WTC11 (cell line): ENCODE measurements around the gene ELF3. TPM values are rescaled to one million over a fixed set of nuclear protein-coding genes. Genes with fewer than 3 reads are reported as not detected.

ENCODE experiments used
- ATAC-seq: fragments of 200-7000 bp; cut with Tn5 transposase; 2 replicates; pipeline ENCODE4 v1.10.0; 2021; ENCODE audit warnings: mild to moderate bottlenecking, moderate library complexity
- CTCF ChIA-PET: fragments of 300-600 bp; sonication (Branson Sonifier 250); formaldehyde crosslinking; loops from one replicate; lab custom pipeline; 2021; ENCODE audit warnings: antibody characterized with exemption; lab: Charles Lee
- POLR2A ChIA-PET: fragments of 350-600 bp; sonication (Branson Sonifier 250); formaldehyde crosslinking; loops from one replicate; lab custom pipeline; 2021; ENCODE audit warnings: antibody characterized with exemption; lab: Charles Lee
- DNase-seq: peaks from one replicate; pipeline ENCODE4 v3.0.0; 2021; ENCODE audit warnings: low spot score
- H3K27ac Mint-ChIP-seq: 2 replicates; pipeline ENCODE4 v1.8.0; 2021; ENCODE audit warnings: mixed read lengths
- H3K27me3 Mint-ChIP-seq: 2 replicates; pipeline ENCODE4 v1.8.0; 2021; ENCODE audit warnings: low read depth, mild to moderate bottlenecking, moderate library complexity, mixed read lengths
- H3K36me3 Mint-ChIP-seq: 2 replicates; pipeline ENCODE4 v1.8.0; 2021; ENCODE audit warnings: mixed read lengths
- H3K4me1 Mint-ChIP-seq: 2 replicates; pipeline ENCODE4 v1.8.0; 2022; ENCODE audit warnings: mixed read lengths
- H3K4me3 Mint-ChIP-seq: 2 replicates; pipeline ENCODE4 v1.8.0; 2021; ENCODE audit warnings: mild to moderate bottlenecking, moderate library complexity, mixed read lengths
- H3K9me3 Mint-ChIP-seq: 2 replicates; pipeline ENCODE4 v1.8.0; 2021; ENCODE audit warnings: mixed read lengths
- ETV6 ChIP-seq: sonication (generic); formaldehyde crosslinking; IDR thresholded peaks from 2 replicates; pipeline ENCODE4 v1.8.1; 2022; ENCODE audit warnings: mild to moderate bottlenecking, missing genetic modification reagents
- FOXP1 ChIP-seq: sonication (generic); formaldehyde crosslinking; IDR thresholded peaks from 2 replicates; pipeline ENCODE4 v1.8.0; 2022; ENCODE audit warnings: missing genetic modification reagents, mild to moderate bottlenecking, moderate library complexity, borderline replicate concordance
- GABPB1 ChIP-seq: sonication (generic); formaldehyde crosslinking; IDR thresholded peaks from 2 replicates; pipeline ENCODE4 v1.8.1; 2023; ENCODE audit warnings: mild to moderate bottlenecking, missing genetic modification reagents
- GRHL2 ChIP-seq: fragments of 250-450 bp; sonication (Bioruptor Pico); IDR thresholded peaks from 2 replicates; pipeline ENCODE4 v1.8.0; 2022; ENCODE audit warnings: mild to moderate bottlenecking, moderate library complexity; ENCODE audit not compliant: insufficient replicate concordance, severe bottlenecking
- JUN ChIP-seq: sonication (generic); formaldehyde crosslinking; IDR thresholded peaks from 2 replicates; pipeline ENCODE4 v1.8.0; 2023; ENCODE audit warnings: mild to moderate bottlenecking, missing genetic modification reagents
- MXD4 ChIP-seq: fragments of 250-450 bp; sonication (Bioruptor Pico); IDR thresholded peaks from 2 replicates; pipeline ENCODE4 v1.8.0; 2021; ENCODE audit warnings: mild to moderate bottlenecking, moderate library complexity, borderline replicate concordance
- PRRX2 ChIP-seq: fragments of 250-450 bp; sonication (Bioruptor Pico); IDR thresholded peaks from 2 replicates; pipeline ENCODE4 v1.8.0; 2021; ENCODE audit warnings: mild to moderate bottlenecking
- RELA ChIP-seq: sonication (generic); formaldehyde crosslinking; IDR thresholded peaks from 2 replicates; pipeline ENCODE4 v1.8.1; 2022; ENCODE audit warnings: missing genetic modification reagents, mild to moderate bottlenecking, borderline replicate concordance
- SMAD3 ChIP-seq: sonication (generic); formaldehyde crosslinking; IDR thresholded peaks from 2 replicates; pipeline ENCODE4 v1.8.0; 2022; ENCODE audit warnings: missing genetic modification reagents, mild to moderate bottlenecking, borderline replicate concordance
- SP1 ChIP-seq: sonication (generic); formaldehyde crosslinking; conservative IDR thresholded peaks from 2 replicates; pipeline ENCODE4 v1.8.1; 2022; ENCODE audit warnings: missing genetic modification reagents
- ZBTB21 ChIP-seq: sonication (generic); formaldehyde crosslinking; IDR thresholded peaks from 2 replicates; pipeline ENCODE4 v1.8.1; 2023; ENCODE audit warnings: mild to moderate bottlenecking, missing genetic modification reagents, borderline replicate concordance
- ZNF121 ChIP-seq: sonication (generic); formaldehyde crosslinking; IDR thresholded peaks from 2 replicates; pipeline ENCODE4 v1.8.0; 2023; ENCODE audit warnings: missing genetic modification reagents
- ZNF219 ChIP-seq: sonication (generic); formaldehyde crosslinking; IDR thresholded peaks from 2 replicates; pipeline ENCODE4 v1.8.0; 2023; ENCODE audit warnings: missing genetic modification reagents, mild to moderate bottlenecking, borderline replicate concordance
- ZNF232 ChIP-seq: sonication (generic); formaldehyde crosslinking; IDR thresholded peaks from 2 replicates; pipeline ENCODE4 v1.8.0; 2022; ENCODE audit warnings: mild to moderate bottlenecking, missing genetic modification reagents
- ZNF423 ChIP-seq: fragments of 250-450 bp; sonication (Bioruptor Pico); IDR thresholded peaks from 2 replicates; pipeline ENCODE4 v2.1.2; 2022; ENCODE audit warnings: mild to moderate bottlenecking, moderate library complexity
- ZNF671 ChIP-seq: fragments of 250-450 bp; sonication (Bioruptor Pico); IDR thresholded peaks from 2 replicates; pipeline ENCODE4 v1.8.0; 2021; ENCODE audit warnings: mild to moderate bottlenecking
- total RNA-seq: library from RNA; stranded (reverse); gene quantifications from 3 replicates; pipeline ENCODE4 v1.2.3, GENCODE V29; 2021
- TF ChIP-seq, protein P1 (sequence below): sonication (generic); formaldehyde crosslinking; IDR thresholded peaks from 2 replicates; pipeline ENCODE4 v1.8.1; 2022; ENCODE audit warnings: missing genetic modification reagents, borderline replicate concordance
- TF ChIP-seq, protein P2 (sequence below): sonication (generic); formaldehyde crosslinking; IDR thresholded peaks from 2 replicates; pipeline ENCODE4 v1.8.1; 2023; ENCODE audit warnings: mild to moderate bottlenecking, missing genetic modification reagents, moderate library complexity
- TF ChIP-seq, protein P3 (sequence below): sonication (generic); formaldehyde crosslinking; IDR thresholded peaks from 2 replicates; pipeline ENCODE4 v1.8.0; 2022; ENCODE audit warnings: mild to moderate bottlenecking, missing genetic modification reagents
- TF ChIP-seq, protein P4 (sequence below): fragments of 250-450 bp; sonication (Bioruptor Pico); IDR thresholded peaks from 2 replicates; pipeline ENCODE4 v1.9.0; 2021; ENCODE audit warnings: mild to moderate bottlenecking
- TF ChIP-seq, protein P5 (sequence below): sonication (generic); formaldehyde crosslinking; IDR thresholded peaks from 2 replicates; pipeline ENCODE4 v1.8.1; 2023; ENCODE audit warnings: mild to moderate bottlenecking, missing genetic modification reagents, borderline replicate concordance

The ELF3 gene
- total RNA-seq, 1 experiment from 2014 or later, result 15.0 TPM

DNA sequence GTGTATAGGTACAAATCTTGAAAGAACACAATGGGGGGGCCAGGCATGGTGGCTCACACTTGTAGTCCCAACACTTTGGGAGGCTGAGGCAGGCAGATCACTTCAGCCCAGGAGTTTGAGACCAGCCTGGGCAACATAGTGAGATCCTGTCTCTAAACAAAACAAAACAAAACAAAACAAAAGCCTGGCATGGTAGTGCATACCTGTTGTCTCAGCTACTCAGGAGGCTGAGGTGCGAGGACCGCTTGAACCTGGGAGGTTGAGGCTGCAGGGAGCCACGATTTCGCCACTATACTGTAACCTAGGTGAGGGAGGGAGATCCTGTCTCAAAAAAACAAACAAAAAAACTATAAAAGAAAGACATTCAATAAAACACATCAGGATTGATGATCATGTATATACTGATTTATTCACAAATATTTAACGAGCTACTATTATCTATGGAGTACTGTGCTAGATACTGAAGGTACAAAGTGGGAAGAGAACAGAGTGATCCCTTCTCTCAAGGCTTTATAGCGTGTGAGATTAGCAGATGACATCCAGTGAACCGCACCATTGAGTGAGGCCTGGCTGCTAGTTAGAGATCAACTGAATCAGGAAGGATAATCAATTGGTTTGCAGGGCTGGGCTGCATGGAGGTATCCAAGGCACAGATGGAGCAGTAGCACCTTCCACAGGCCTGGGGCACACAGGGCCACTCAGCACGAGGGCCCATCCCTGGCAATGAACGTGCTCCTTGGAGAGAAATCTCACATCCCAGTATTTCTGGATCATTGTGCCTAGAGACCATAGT is 26.4 kb downstream of the ELF3 start:
- Mint-ChIP-seq H3K27me3 (no peaks in the 10 kb centered on the region), H3K4me1 (0 out of 2 replicates have a peak, but pooled peaks cover 3% of the 10 kb centered on the region), H3K27ac (no peak overlapping the region), H3K4me3 (no peak overlapping the region), H3K36me3 (no peaks in the 10 kb centered on the region), H3K9me3 (peaks cover 8% of the 10 kb centered on the region)
- DNase-seq (no peak), ATAC-seq (no peak)
- ChIA-PET POLR2A (no interaction called here), CTCF (no interaction called here)
- no peak for TF ChIP-seq MXD4 (CRISPR knock-in tag)
- TF ChIP-seq, protein P1, sequence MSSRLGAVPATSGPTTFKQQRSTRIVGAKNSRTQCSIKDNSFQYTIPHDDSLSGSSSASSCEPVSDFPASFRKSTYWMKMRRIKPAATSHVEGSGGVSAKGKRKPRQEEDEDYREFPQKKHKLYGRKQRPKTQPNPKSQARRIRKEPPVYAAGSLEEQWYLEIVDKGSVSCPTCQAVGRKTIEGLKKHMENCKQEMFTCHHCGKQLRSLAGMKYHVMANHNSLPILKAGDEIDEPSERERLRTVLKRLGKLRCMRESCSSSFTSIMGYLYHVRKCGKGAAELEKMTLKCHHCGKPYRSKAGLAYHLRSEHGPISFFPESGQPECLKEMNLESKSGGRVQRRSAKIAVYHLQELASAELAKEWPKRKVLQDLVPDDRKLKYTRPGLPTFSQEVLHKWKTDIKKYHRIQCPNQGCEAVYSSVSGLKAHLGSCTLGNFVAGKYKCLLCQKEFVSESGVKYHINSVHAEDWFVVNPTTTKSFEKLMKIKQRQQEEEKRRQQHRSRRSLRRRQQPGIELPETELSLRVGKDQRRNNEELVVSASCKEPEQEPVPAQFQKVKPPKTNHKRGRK (CRISPR knock-in tag), result no peak
- TF ChIP-seq, protein P2, sequence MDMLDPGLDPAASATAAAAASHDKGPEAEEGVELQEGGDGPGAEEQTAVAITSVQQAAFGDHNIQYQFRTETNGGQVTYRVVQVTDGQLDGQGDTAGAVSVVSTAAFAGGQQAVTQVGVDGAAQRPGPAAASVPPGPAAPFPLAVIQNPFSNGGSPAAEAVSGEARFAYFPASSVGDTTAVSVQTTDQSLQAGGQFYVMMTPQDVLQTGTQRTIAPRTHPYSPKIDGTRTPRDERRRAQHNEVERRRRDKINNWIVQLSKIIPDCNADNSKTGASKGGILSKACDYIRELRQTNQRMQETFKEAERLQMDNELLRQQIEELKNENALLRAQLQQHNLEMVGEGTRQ (CRISPR knock-in tag), result no peak

DNA sequence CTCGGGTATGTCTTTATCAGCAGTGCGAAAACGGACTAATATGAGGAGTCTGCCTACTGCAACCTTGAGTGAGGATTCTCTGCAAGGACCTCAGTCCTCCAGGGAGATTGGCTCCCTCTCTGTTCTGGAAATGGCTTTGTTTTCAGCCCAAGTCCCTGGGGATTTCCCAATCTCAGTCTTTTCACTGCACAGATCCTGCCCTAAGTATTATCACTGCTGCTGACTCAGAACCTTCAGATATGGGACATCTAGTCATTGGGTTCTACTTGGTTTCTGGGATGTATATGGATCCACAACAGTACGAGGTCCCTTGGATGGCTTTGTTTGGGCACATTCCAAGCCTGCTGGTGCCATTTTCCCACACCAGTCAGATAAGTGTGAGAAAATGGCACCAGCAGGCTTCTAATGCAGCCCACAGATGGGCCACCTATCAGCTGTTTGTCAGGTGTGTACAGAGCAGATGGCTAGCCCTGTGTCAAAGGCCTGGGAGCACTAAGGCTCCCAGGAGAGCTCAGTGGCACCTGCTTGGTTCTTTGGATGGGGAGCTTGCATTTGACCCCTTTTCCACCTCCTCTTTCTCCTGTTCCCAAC is 27.4 kb downstream of the ELF3 start:
- H3K27ac Mint-ChIP-seq, result no peak overlapping the region
- CTCF ChIA-PET, result no interaction called here
- TF ChIP-seq ZNF232 (CRISPR knock-in tag) (no peak), ETV6 (CRISPR knock-in tag) (no peak), PRRX2 (no peak)
- TF ChIP-seq, protein P3, sequence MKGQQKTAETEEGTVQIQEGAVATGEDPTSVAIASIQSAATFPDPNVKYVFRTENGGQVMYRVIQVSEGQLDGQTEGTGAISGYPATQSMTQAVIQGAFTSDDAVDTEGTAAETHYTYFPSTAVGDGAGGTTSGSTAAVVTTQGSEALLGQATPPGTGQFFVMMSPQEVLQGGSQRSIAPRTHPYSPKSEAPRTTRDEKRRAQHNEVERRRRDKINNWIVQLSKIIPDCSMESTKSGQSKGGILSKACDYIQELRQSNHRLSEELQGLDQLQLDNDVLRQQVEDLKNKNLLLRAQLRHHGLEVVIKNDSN (CRISPR knock-in tag), result no peak
- TF ChIP-seq, all 79 proteins: peak for 0
- H3K27me3 Mint-ChIP-seq, result no peaks in the 10 kb centered on the region
- H3K36me3 Mint-ChIP-seq, result no peaks in the 10 kb centered on the region
- peaks cover 8% of the 10 kb centered on the region for H3K9me3 Mint-ChIP-seq
- DNase-seq, result no peak
- no peak for ATAC-seq
- POLR2A ChIA-PET, result no interaction called here
- no peak overlapping the region for H3K4me3 Mint-ChIP-seq
- H3K4me1 Mint-ChIP-seq, result 0 out of 2 replicates have a peak, but pooled peaks cover 3% of the 10 kb centered on the region

DNA sequence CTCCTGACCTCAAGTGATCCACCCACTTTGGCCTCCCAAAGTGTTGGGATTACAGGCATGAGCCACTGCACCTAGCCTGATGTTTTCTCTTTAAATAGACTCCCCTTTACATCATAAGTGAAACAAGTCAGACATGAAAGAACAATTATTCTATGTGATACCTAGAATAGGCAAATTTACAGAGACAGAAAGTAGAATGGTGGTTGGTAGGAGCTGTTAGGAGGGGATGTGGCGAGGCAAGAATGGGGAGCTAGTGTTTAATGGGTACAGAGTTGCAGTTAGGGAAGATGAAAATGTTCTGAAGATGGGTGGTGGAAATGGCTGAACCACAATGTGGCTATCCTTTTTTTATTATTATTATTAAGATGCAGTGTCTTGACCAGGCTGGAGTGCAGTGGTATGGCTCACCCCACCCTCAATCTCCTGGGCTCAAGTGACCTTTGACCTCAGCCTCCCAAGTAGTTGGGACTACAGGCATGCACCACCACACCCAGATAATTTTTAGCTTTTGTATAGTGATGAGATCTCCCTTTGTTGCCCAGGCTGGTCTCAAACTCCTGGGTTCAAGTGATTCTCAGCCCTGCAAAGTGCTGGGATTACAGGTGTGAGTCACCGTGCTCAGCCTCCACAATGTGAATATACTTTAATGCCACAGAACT is 28.4 kb downstream of the ELF3 start:
- Mint-ChIP-seq H3K27ac (no peak overlapping the region), H3K9me3 (peaks cover 8% of the 10 kb centered on the region), H3K4me1 (0 out of 2 replicates have a peak, but pooled peaks cover 3% of the 10 kb centered on the region), H3K27me3 (no peaks in the 10 kb centered on the region), H3K36me3 (no peaks in the 10 kb centered on the region), H3K4me3 (no peak overlapping the region)
- TF ChIP-seq ZNF423 (CRISPR knock-in tag) (no peak), SMAD3 (CRISPR knock-in tag) (no peak), GRHL2 (no peak), ZBTB21 (CRISPR knock-in tag) (no peak), PRRX2 (no peak), ZNF219 (no peak), ZNF121 (CRISPR knock-in tag) (no peak), RELA (CRISPR knock-in tag) (no peak), JUN (CRISPR knock-in tag) (no peak), GABPB1 (CRISPR knock-in tag) (no peak), ZNF671 (CRISPR knock-in tag) (no peak), FOXP1 (CRISPR knock-in tag) (no peak), SP1 (CRISPR knock-in tag) (no peak)
- TF ChIP-seq, protein P4, sequence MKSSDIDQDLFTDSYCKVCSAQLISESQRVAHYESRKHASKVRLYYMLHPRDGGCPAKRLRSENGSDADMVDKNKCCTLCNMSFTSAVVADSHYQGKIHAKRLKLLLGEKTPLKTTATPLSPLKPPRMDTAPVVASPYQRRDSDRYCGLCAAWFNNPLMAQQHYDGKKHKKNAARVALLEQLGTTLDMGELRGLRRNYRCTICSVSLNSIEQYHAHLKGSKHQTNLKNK (CRISPR knock-in tag), result no peak
- TF ChIP-seq, protein P5, sequence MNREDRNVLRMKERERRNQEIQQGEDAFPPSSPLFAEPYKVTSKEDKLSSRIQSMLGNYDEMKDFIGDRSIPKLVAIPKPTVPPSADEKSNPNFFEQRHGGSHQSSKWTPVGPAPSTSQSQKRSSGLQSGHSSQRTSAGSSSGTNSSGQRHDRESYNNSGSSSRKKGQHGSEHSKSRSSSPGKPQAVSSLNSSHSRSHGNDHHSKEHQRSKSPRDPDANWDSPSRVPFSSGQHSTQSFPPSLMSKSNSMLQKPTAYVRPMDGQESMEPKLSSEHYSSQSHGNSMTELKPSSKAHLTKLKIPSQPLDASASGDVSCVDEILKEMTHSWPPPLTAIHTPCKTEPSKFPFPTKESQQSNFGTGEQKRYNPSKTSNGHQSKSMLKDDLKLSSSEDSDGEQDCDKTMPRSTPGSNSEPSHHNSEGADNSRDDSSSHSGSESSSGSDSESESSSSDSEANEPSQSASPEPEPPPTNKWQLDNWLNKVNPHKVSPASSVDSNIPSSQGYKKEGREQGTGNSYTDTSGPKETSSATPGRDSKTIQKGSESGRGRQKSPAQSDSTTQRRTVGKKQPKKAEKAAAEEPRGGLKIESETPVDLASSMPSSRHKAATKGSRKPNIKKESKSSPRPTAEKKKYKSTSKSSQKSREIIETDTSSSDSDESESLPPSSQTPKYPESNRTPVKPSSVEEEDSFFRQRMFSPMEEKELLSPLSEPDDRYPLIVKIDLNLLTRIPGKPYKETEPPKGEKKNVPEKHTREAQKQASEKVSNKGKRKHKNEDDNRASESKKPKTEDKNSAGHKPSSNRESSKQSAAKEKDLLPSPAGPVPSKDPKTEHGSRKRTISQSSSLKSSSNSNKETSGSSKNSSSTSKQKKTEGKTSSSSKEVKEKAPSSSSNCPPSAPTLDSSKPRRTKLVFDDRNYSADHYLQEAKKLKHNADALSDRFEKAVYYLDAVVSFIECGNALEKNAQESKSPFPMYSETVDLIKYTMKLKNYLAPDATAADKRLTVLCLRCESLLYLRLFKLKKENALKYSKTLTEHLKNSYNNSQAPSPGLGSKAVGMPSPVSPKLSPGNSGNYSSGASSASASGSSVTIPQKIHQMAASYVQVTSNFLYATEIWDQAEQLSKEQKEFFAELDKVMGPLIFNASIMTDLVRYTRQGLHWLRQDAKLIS (CRISPR knock-in tag), result no peak
- POLR2A ChIA-PET, result no interaction called here
- no peak for ATAC-seq
- DNase-seq, result no peak
- CTCF ChIA-PET, result no interaction called here
